K562 (cell line): ENCODE results near the gene WNK2. TPM values are rescaled to one million over a fixed set of nuclear protein-coding genes. Genes with fewer than 3 reads are reported as not detected.
A peak's percentile ranks its signal among the peaks of the same experiment; 100 is the strongest.

Experiments used
- ATAC-seq: fragments of 200-7000 bp; cut with Tn5 transposase; 3 replicates; pipeline ENCODE4 v1.9.1; 2020; ENCODE audit warnings: moderate library complexity
- BruUV-seq: library from RNA; stranded (reverse); fragments of 400-500 nt; replicated peaks from 2 replicates; lab custom pipeline; 2021; lab: Mats Ljungman, UMichigan
- CTCF ChIA-PET: fragments of 300-600 bp; formaldehyde crosslinking; extraction: SDS; loops from one replicate; lab custom pipeline; 2021; ENCODE audit warnings: low intra/inter-chr PET ratio; lab: Yijun Ruan, JAX
- POLR2A ChIA-PET: fragments of 300-600, 350-650 bp; sonication (Branson Sonifier 250); formaldehyde crosslinking; extraction: SDS; loops from one replicate; lab custom pipeline; 2021; ENCODE audit warnings: antibody characterized with exemption, inconsistent platforms; lab: Yijun Ruan, JAX
- DNase-seq, 4 experiments: peaks; one replicate each; pipeline versions ENCODE4 v3.0.0 to v3.0.0-alpha.2; 2011 to 2018; ENCODE audit warnings: low spot score in 3 of 4, mixed read lengths in 3 of 4; ENCODE audit errors: extremely low read depth in 1 of 4
- FAIRE-seq: peaks from 2 replicates; lab custom pipeline; 2011; peaks lifted over from hg19 to GRCh38; lab: Jason Lieb, UNC
- H2AFZ ChIP-seq: 2 replicates; pipeline ENCODE4 v1.6.0; 2011; ENCODE audit warnings: low read depth, low read length, control low read depth, inconsistent platforms
- H3K27ac ChIP-seq: fragments of 200-600 bp; 3 replicates; pipeline ENCODE4 v1.8.0; 2011; ENCODE audit warnings: low read depth, mild to moderate bottlenecking, control low read depth, inconsistent platforms, low read length, moderate library complexity, mixed read lengths; ENCODE audit errors: extremely low read depth
- H3K27me3 ChIP-seq, 2 experiments: fragments of 300-600 bp in 1 of 2; 2 replicates in 1 of 2; 3 replicates in 1 of 2; pipeline versions ENCODE4 v1.6.0 to v1.8.0; 2011; ENCODE audit warnings: inconsistent platforms in 2 of 2, low read length in 2 of 2, mild to moderate bottlenecking in 1 of 2, mixed read lengths in 1 of 2, moderate library complexity in 1 of 2; ENCODE audit not compliant: control insufficient read depth in 2 of 2, insufficient read depth in 2 of 2
- H3K36me3 ChIP-seq: fragments of 300-600 bp; 3 replicates; pipeline ENCODE4 v1.8.0; 2011; ENCODE audit warnings: mild to moderate bottlenecking, low read length, inconsistent platforms; ENCODE audit not compliant: control insufficient read depth, insufficient read depth
- H3K4me1 ChIP-seq, 2 experiments: fragments of 200-600 bp in 1 of 2; replicated peaks in 1 of 2; 2 replicates in 1 of 2; 3 replicates in 1 of 2; pipeline versions ENCODE4 v1.5.1 to v1.8.0; 2011; ENCODE audit warnings: inconsistent platforms in 2 of 2, low read length in 2 of 2, mild to moderate bottlenecking in 1 of 2, mixed read lengths in 1 of 2, moderate library complexity in 1 of 2; ENCODE audit not compliant: control insufficient read depth in 2 of 2, insufficient read depth in 2 of 2
- H3K4me2 ChIP-seq: 2 replicates; pipeline ENCODE4 v1.6.1; 2011; ENCODE audit warnings: low read length, control low read depth, inconsistent platforms, mixed read lengths; ENCODE audit not compliant: insufficient read depth
- H3K4me3 ChIP-seq: fragments of 200-600 bp; sonication (generic), shearing (Covaris generic); 2 replicates; pipeline ENCODE4 v1.5.1; 2016; ENCODE audit warnings: control low read depth, inconsistent platforms
- H3K79me2 ChIP-seq: fragments of 200-600 bp; 3 replicates; pipeline ENCODE4 v1.8.0; 2011; ENCODE audit warnings: low read length, inconsistent platforms; ENCODE audit not compliant: control insufficient read depth, insufficient read depth
- H3K9ac ChIP-seq, 2 experiments: 2 replicates each; pipeline versions ENCODE4 v1.6.0 to v1.6.1; 2011; ENCODE audit warnings: low read depth in 2 of 2, low read length in 2 of 2, control low read depth in 1 of 2, inconsistent platforms in 1 of 2, mild to moderate bottlenecking in 1 of 2, mixed read lengths in 1 of 2; ENCODE audit not compliant: insufficient read depth in 1 of 2
- H3K9me1 ChIP-seq: one replicate; pipeline ENCODE4 v1.6.0; 2011; ENCODE audit warnings: inconsistent platforms, mild to moderate bottlenecking, low read length, moderate library complexity; ENCODE audit not compliant: control insufficient read depth, insufficient read depth
- H3K9me3 ChIP-seq: replicated peaks from 2 replicates; pipeline ENCODE4 v1.5.1; 2011; ENCODE audit warnings: low read depth, low read length, inconsistent platforms; ENCODE audit not compliant: control insufficient read depth, insufficient read depth
- H4K20me1 ChIP-seq: replicated peaks from 2 replicates; pipeline ENCODE4 v1.6.1; 2011; ENCODE audit warnings: low read length, inconsistent platforms, mixed read lengths; ENCODE audit not compliant: control insufficient read depth, insufficient read depth
- PKNOX1 ChIP-seq: fragments of 450-650 bp; IDR thresholded peaks from 2 replicates; pipeline ENCODE4 v1.6.1; 2016
- TBL1XR1 ChIP-seq, 2 experiments: IDR thresholded peaks; 2 replicates each; pipeline ENCODE4 v1.6.1; 2012; ENCODE audit warnings: improper control_type of control experiment in 2 of 2, low read length in 2 of 2, mild to moderate bottlenecking in 1 of 2
- ZNF830 ChIP-seq: fragments of 250-450 bp; sonication (Bioruptor Pico); IDR thresholded peaks from 2 replicates; pipeline ENCODE4 v1.5.0; 2021; ENCODE audit warnings: mild to moderate bottlenecking
- WGBS: fragments of 100-300 bp; shearing (Covaris generic); methylation state at CpG from one replicate; pipeline ENCODE4 v1.1.6; 2016; ENCODE audit warnings: low coverage, mixed read lengths; ENCODE audit not compliant: insufficient coverage; ENCODE audit errors: missing lambda C conversion rate; 5-methylcytosine and 5-hydroxymethylcytosine counted together
- in situ Hi-C: fragments of 300-500 bp; cut with MboI; formaldehyde crosslinking; loops from 4 replicates; pipeline ENCODE4 v1.15.0; 2018; ENCODE audit warnings: inconsistent platforms, mixed read lengths
- intact Hi-C: fragments of 100-400 bp; cut with micrococcal nuclease; formaldehyde crosslinking; loops from 2 replicates; pipeline ENCODE4 v1.14.2; 2022
- polyA plus RNA-seq, 8 experiments: library from polyadenylated mRNA; depleted of rRNA in 4 of 8; stranded (reverse) in 5 of 8; unstranded in 3 of 8; fragments of >200 nt; fragmentation: Nextera tagmentation in 2 of 8; fragmentation: Illumina TruSeq in 1 of 8; extraction: Ambion mirVana in 2 of 8; extraction: Trizol in 1 of 8; gene quantifications; 2 replicates each; pipeline versions ENCODE4 v1.2.1 to v1.2.3, GENCODE V29; 2011 to 2014; ENCODE audit warnings: inconsistent platforms in 1 of 8, missing spikeins in 1 of 8
- total RNA-seq, 7 experiments: library from RNA; depleted of rRNA in 6 of 7; stranded (reverse); fragments of >200 nt in 6 of 7; fragmentation: Illumina TruSeq in 2 of 7; extraction: Trizol in 2 of 7; gene quantifications; 2 replicates each; pipeline versions ENCODE4 v1.2.1 to v1.2.3, GENCODE V29; 2011 to 2021; ENCODE audit warnings: low replicate concordance in 1 of 7

The WNK2 gene
- total and polyA plus RNA-seq, 9 of the 15 experiments (the other 6 are each of a cell fraction or from before 2014, with no cell fraction given), result 0.36 to 3.3 (median 0.64) TPM; not detected in 2

- intact Hi-C loops, result no loop called here
- in situ Hi-C loops, result no loop called here
- Histone ChIP-seq H3K4me3 (no peak overlapping the region), H3K9me1 (peaks cover 2% of the 10 kb centered on the region), H3K9me3 (no peaks in the 10 kb centered on the region), H3K79me2 (no peaks in the 10 kb centered on the region), H3K27me3 (peaks cover 21 to 86% of the 10 kb centered on the region in 2 experiments), H3K4me2 (no peak overlapping the region), H3K36me3 (no peaks in the 10 kb centered on the region), H2AFZ (no peak overlapping the region), H4K20me1 (peaks cover 18% of the 10 kb centered on the region), H3K4me1 (peaks cover 0 to 9% of the 10 kb centered on the region in 2 experiments; a peak in 2 of 5 replicates), H3K9ac (no peak overlapping the region), H3K27ac (no peak overlapping the region)
- 33% methylated on average over 29 of the region's 41 CpGs for WGBS
- no peak for ATAC-seq
- TF ChIP-seq PKNOX1, result peak; percentile 24; the same call in 1 of the 2 replicates
- no peak for TF ChIP-seq TBL1XR1 (IDR thresholded peaks at IDR 0.05; ENCODE audit: low read length in 2 of 2)
- no peak for TF ChIP-seq ZNF830
- BruUV-seq, result no TSS peak
- no peak for FAIRE-seq
- ChIA-PET CTCF (no interaction called here), POLR2A (no interaction called here)
- DNase-seq, result peak in 2 of 4 experiments; percentile 53 to 58
Observed at GRCh38 chr9:93263334-93264229, 79.6 kb downstream of the WNK2 start.
